ENCODE results near the gene WDR87.

WDR87 gene

GRCh38 chr19:37914908-37915307, 8.5 kb upstream of the WDR87 start:
- H3K4me3 ChIP-seq (ENCODE audit: low read depth, low read length), result no peak overlapping the region
- DNase-seq, result no peak
- H3K27ac ChIP-seq, result no peak overlapping the region
- no peaks in the 10 kb centered on the region for H3K36me3 ChIP-seq (replicated peaks)
- in situ Hi-C loops (cut with HindIII; ENCODE audit: low pct_ligation_motif_present, low sequenced_read_pairs), result no loop called here
- no peak for TF ChIP-seq CTCF (IDR thresholded peaks at IDR 0.05; ENCODE audit: low read depth, low read length, missing control alignments)
- H3K27me3 ChIP-seq (replicated peaks), result no peaks in the 10 kb centered on the region

GRCh38 chr19:37909661-37910199, 3.3 kb upstream of the WDR87 start:
- H3K36me3 ChIP-seq (replicated peaks), result no peaks in the 10 kb centered on the region
- TF ChIP-seq CTCF (IDR thresholded peaks at IDR 0.05; ENCODE audit: low read depth, low read length, missing control alignments), result no peak
- no peak for DNase-seq
- no peaks in the 10 kb centered on the region for H3K27me3 ChIP-seq (replicated peaks)
- H3K4me3 ChIP-seq (ENCODE audit: low read depth, low read length), result no peak overlapping the region
- H3K27ac ChIP-seq, result no peak overlapping the region
- in situ Hi-C loops (cut with HindIII; ENCODE audit: low pct_ligation_motif_present, low sequenced_read_pairs), result no loop called here

GRCh38 chr19:37907735-37908455, 1.5 kb upstream of the WDR87 start:
- Histone ChIP-seq H3K4me3 (ENCODE audit: low read depth, low read length) (peak overlapping the region; percentile 95), H3K36me3 (replicated peaks) (no peaks in the 10 kb centered on the region), H3K27ac (peak overlapping the region; percentile 61), H3K27me3 (replicated peaks) (no peaks in the 10 kb centered on the region)
- DNase-seq, result no peak
- TF ChIP-seq CTCF (IDR thresholded peaks at IDR 0.05; ENCODE audit: low read depth, low read length, missing control alignments), result no peak
- in situ Hi-C loops (cut with HindIII; ENCODE audit: low pct_ligation_motif_present, low sequenced_read_pairs), result no loop called here

GRCh38 chr19:37906869-37907734, 708 bp upstream of the WDR87 start, which contains the start of gene SIPA1L3:
TSS of gene SIPA1L3 (plus strand) at chr19:37907208. CDS start at chr19:38081566, 174,358 bp downstream.
- in situ Hi-C loops (cut with HindIII; ENCODE audit: low pct_ligation_motif_present, low sequenced_read_pairs), result no loop called here
- H3K27ac ChIP-seq, result peak within 1 kb of the TSS; percentile 61
- no peaks in the 10 kb centered on the region for H3K27me3 ChIP-seq (replicated peaks)
- no peaks in the 10 kb centered on the region for H3K36me3 ChIP-seq (replicated peaks)
- DNase-seq, result peak; percentile 95
- H3K4me3 ChIP-seq (ENCODE audit: low read depth, low read length), result peak within 1 kb of the TSS; percentile 95
- no peak for TF ChIP-seq CTCF (IDR thresholded peaks at IDR 0.05; ENCODE audit: low read depth, low read length, missing control alignments)

- no peak overlapping the region for H3K4me3 ChIP-seq (ENCODE audit: low read depth, low read length)
- TF ChIP-seq CTCF (IDR thresholded peaks at IDR 0.05; ENCODE audit: low read depth, low read length, missing control alignments), result no peak
- in situ Hi-C loops (cut with HindIII; ENCODE audit: low pct_ligation_motif_present, low sequenced_read_pairs), result no loop called here
- DNase-seq, result no peak
- no peak overlapping the region for H3K27ac ChIP-seq
- H3K27me3 ChIP-seq (replicated peaks), result no peaks in the 10 kb centered on the region
- H3K36me3 ChIP-seq (replicated peaks), result no peaks in the 10 kb centered on the region
Observed at GRCh38 chr19:37903096-37903495, 3.3 kb downstream of the WDR87 start.
